ENCODE data around the gene TOGARAM1.

DNA sequence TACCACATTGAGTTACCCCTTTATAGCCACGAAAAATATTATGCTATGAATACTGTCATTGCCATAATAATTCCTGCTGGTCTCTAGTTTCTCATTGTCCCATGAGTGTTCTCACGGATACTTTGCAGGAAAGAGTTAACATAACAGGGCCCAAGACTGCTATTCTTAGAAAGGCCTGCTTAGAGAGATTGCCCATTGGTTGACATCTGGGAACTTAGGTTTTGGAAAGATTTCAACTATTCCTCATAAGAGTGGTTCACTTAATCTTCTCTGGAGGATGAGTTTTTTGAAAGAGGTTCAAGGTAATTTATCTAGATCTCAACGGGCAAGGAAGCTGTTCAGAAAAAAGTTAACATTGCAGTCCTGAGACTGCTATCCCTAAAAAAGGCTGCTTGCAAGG is 103.5 kb downstream of the TOGARAM1 start:
- TF ChIP-seq, protein P1, sequence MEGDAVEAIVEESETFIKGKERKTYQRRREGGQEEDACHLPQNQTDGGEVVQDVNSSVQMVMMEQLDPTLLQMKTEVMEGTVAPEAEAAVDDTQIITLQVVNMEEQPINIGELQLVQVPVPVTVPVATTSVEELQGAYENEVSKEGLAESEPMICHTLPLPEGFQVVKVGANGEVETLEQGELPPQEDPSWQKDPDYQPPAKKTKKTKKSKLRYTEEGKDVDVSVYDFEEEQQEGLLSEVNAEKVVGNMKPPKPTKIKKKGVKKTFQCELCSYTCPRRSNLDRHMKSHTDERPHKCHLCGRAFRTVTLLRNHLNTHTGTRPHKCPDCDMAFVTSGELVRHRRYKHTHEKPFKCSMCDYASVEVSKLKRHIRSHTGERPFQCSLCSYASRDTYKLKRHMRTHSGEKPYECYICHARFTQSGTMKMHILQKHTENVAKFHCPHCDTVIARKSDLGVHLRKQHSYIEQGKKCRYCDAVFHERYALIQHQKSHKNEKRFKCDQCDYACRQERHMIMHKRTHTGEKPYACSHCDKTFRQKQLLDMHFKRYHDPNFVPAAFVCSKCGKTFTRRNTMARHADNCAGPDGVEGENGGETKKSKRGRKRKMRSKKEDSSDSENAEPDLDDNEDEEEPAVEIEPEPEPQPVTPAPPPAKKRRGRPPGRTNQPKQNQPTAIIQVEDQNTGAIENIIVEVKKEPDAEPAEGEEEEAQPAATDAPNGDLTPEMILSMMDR (IDR thresholded peaks at IDR 0.05): no peak
- TF ChIP-seq TCF12 (IDR thresholded peaks at IDR 0.05): no peak
- no peak for TF ChIP-seq TEAD4 (IDR thresholded peaks at IDR 0.05; ENCODE audit: borderline replicate concordance, insufficient read depth)
